ENCODE data around the gene RASSF10. TPM values are rescaled to one million over a fixed set of nuclear protein-coding genes. Genes with fewer than 3 reads are reported as not detected.

RASSF10 gene
- total RNA-seq, 1 donor from 2014 or later = 2.0 TPM

DNA sequence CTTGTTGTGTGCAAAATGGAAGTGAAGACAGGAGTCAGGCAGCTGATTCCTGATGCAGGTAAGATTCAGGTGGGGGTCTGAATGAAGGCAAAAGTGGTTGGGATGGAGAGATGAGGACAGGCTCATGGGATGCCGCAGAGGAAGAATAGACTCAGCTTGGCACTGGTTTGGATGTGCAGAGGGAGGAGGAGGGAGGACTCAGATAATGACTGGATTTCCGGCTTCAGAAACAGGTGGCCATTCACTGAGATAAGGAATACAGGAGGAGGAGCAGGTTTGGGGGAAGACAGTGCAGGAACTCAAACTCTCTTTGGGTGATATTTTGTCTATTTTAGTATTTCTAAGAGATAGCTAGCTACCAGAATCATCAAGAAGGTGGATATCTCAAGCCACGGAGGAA lies 19.2 kb downstream of the RASSF10 start:
- Histone ChIP-seq H3K4me3 (ENCODE audit: insufficient read depth, low read depth, low read length) (no peak overlapping the region), H2AFZ (ENCODE audit: low read depth, low read length) (no peak overlapping the region), H4K20me1 (ENCODE audit: insufficient read depth, low read length) (no peaks in the 10 kb centered on the region), H3K9me3 (ENCODE audit: insufficient read depth, low read depth, low read length) (no peaks in the 10 kb centered on the region), H3K4me2 (ENCODE audit: low read length) (no peak overlapping the region), H3K27ac (ENCODE audit: low read depth, low read length) (no peak overlapping the region), H3K27me3 (ENCODE audit: insufficient read depth, low read length) (peaks cover 26% of the 10 kb centered on the region), H3K9ac (ENCODE audit: low read length) (no peak overlapping the region), H3K79me2 (ENCODE audit: insufficient read depth, low read length) (no peaks in the 10 kb centered on the region), H3K4me1 (ENCODE audit: insufficient read depth, low read length) (no peaks in the 10 kb centered on the region), H3K36me3 (ENCODE audit: insufficient read depth, low read length) (no peaks in the 10 kb centered on the region)
- no peaks in the 10 kb centered on the region for H3K36me3 Mint-ChIP-seq (ENCODE audit: low read depth, unreplicated experiment)
- H3K4me1 Mint-ChIP-seq (ENCODE audit: low read depth, unreplicated experiment) = no peaks in the 10 kb centered on the region
- DNase-seq (ENCODE audit: low read depth) (no peak), FAIRE-seq (no peak)
- H3K27me3 Mint-ChIP-seq (ENCODE audit: low read depth, unreplicated experiment) = no peaks in the 10 kb centered on the region
- no peak for TF ChIP-seq EZH2 (IDR thresholded peaks at IDR 0.05; ENCODE audit: insufficient read depth, low read length)
- TF ChIP-seq, protein P1, sequence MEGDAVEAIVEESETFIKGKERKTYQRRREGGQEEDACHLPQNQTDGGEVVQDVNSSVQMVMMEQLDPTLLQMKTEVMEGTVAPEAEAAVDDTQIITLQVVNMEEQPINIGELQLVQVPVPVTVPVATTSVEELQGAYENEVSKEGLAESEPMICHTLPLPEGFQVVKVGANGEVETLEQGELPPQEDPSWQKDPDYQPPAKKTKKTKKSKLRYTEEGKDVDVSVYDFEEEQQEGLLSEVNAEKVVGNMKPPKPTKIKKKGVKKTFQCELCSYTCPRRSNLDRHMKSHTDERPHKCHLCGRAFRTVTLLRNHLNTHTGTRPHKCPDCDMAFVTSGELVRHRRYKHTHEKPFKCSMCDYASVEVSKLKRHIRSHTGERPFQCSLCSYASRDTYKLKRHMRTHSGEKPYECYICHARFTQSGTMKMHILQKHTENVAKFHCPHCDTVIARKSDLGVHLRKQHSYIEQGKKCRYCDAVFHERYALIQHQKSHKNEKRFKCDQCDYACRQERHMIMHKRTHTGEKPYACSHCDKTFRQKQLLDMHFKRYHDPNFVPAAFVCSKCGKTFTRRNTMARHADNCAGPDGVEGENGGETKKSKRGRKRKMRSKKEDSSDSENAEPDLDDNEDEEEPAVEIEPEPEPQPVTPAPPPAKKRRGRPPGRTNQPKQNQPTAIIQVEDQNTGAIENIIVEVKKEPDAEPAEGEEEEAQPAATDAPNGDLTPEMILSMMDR (IDR thresholded peaks at IDR 0.05; ENCODE audit: insufficient read depth, low read depth, low read length) = no peak
- no peak overlapping the region for H3K4me3 Mint-ChIP-seq (ENCODE audit: unreplicated experiment)
- no peaks in the 10 kb centered on the region for H3K9me3 Mint-ChIP-seq (ENCODE audit: unreplicated experiment)
- H3K27ac Mint-ChIP-seq (ENCODE audit: unreplicated experiment) = no peak overlapping the region

DNA sequence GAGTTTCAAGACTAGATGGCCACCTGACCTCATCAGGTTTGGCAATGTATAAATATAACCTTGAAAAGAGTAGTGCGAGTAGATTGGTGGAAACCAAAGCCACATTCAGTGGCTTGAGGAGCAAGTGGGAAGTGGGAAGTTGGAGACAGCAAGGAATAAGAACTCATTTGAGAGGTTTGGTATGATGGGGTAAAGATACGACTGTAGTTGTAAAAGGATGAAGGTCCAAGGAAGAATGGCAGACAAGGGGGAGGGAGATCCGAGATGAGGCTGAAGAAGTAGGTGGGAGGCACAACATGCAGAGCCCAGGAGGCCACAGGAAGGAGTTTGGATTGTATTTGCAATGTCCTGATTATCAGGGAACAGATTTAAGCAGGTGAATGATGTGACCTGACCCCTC lies 20.8 kb downstream of the RASSF10 start:
- Histone ChIP-seq H3K27me3 (ENCODE audit: insufficient read depth, low read length) (peaks cover 23% of the 10 kb centered on the region), H3K4me3 (ENCODE audit: insufficient read depth, low read depth, low read length) (no peak overlapping the region), H2AFZ (ENCODE audit: low read depth, low read length) (no peak overlapping the region), H3K9me3 (ENCODE audit: insufficient read depth, low read depth, low read length) (no peaks in the 10 kb centered on the region), H3K27ac (ENCODE audit: low read depth, low read length) (no peak overlapping the region), H3K36me3 (ENCODE audit: insufficient read depth, low read length) (no peaks in the 10 kb centered on the region), H3K79me2 (ENCODE audit: insufficient read depth, low read length) (no peaks in the 10 kb centered on the region), H3K9ac (ENCODE audit: low read length) (no peak overlapping the region), H4K20me1 (ENCODE audit: insufficient read depth, low read length) (no peaks in the 10 kb centered on the region), H3K4me1 (ENCODE audit: insufficient read depth, low read length) (no peaks in the 10 kb centered on the region), H3K4me2 (ENCODE audit: low read length) (no peak overlapping the region)
- H3K4me1 Mint-ChIP-seq (ENCODE audit: low read depth, unreplicated experiment) = no peaks in the 10 kb centered on the region
- peaks cover 1% of the 10 kb centered on the region for H3K27me3 Mint-ChIP-seq (ENCODE audit: low read depth, unreplicated experiment)
- DNase-seq (ENCODE audit: low read depth) = no peak
- H3K9me3 Mint-ChIP-seq (ENCODE audit: unreplicated experiment) = peaks cover under 1% of the 10 kb centered on the region
- no peak overlapping the region for H3K27ac Mint-ChIP-seq (ENCODE audit: unreplicated experiment)
- no peaks in the 10 kb centered on the region for H3K36me3 Mint-ChIP-seq (ENCODE audit: low read depth, unreplicated experiment)
- no peak for TF ChIP-seq EZH2 (IDR thresholded peaks at IDR 0.05; ENCODE audit: insufficient read depth, low read length)
- TF ChIP-seq, protein P1 (IDR thresholded peaks at IDR 0.05; ENCODE audit: insufficient read depth, low read depth, low read length) = no peak
- H3K4me3 Mint-ChIP-seq (ENCODE audit: unreplicated experiment) = no peak overlapping the region
- no peak for FAIRE-seq

DNA sequence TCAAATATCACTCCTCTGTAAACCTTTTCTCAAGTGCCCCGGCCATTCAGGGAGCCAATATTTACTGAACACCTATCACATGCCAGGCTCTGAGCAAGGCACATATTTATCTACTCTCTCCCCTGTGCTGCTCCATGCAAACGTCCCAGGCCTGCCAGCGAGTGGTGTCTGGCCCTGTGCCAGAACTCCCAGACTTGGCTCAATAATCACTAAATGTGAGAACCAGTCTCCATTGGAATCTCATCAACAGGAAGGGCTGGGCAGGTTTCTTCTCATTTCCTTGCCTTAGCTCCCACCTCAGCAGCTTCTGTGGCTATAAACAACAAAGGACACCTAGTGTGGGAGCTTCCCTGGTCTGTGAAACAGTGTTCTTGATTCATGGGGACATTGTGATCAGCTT lies 21.7 kb downstream of the RASSF10 start:
- FAIRE-seq = no peak

More for the DNA sequence above, 21.7 kb downstream of the RASSF10 start:
- Histone ChIP-seq H3K27me3 (ENCODE audit: insufficient read depth, low read length) (peaks cover 31% of the 10 kb centered on the region), H3K9me3 (ENCODE audit: insufficient read depth, low read depth, low read length) (no peaks in the 10 kb centered on the region), H3K36me3 (ENCODE audit: insufficient read depth, low read length) (no peaks in the 10 kb centered on the region), H3K4me1 (ENCODE audit: insufficient read depth, low read length) (no peaks in the 10 kb centered on the region), H3K4me2 (ENCODE audit: low read length) (no peak overlapping the region), H2AFZ (ENCODE audit: low read depth, low read length) (no peak overlapping the region), H3K27ac (ENCODE audit: low read depth, low read length) (no peak overlapping the region), H3K79me2 (ENCODE audit: insufficient read depth, low read length) (no peaks in the 10 kb centered on the region), H3K4me3 (ENCODE audit: insufficient read depth, low read depth, low read length) (no peak overlapping the region), H3K9ac (ENCODE audit: low read length) (no peak overlapping the region), H4K20me1 (ENCODE audit: insufficient read depth, low read length) (no peaks in the 10 kb centered on the region)
- Mint-ChIP-seq H3K4me3 (ENCODE audit: unreplicated experiment) (no peak overlapping the region), H3K9me3 (ENCODE audit: unreplicated experiment) (peaks cover 2% of the 10 kb centered on the region), H3K36me3 (ENCODE audit: low read depth, unreplicated experiment) (no peaks in the 10 kb centered on the region), H3K27me3 (ENCODE audit: low read depth, unreplicated experiment) (peaks cover 9% of the 10 kb centered on the region), H3K27ac (ENCODE audit: unreplicated experiment) (no peak overlapping the region), H3K4me1 (ENCODE audit: low read depth, unreplicated experiment) (no peaks in the 10 kb centered on the region)
- DNase-seq (ENCODE audit: low read depth) = no peak
- no peak for TF ChIP-seq EZH2 (IDR thresholded peaks at IDR 0.05; ENCODE audit: insufficient read depth, low read length)
- TF ChIP-seq, protein P1 (IDR thresholded peaks at IDR 0.05; ENCODE audit: insufficient read depth, low read depth, low read length) = no peak
